ENCODE results near the gene SEMA3G.

Gene SEMA3G

GRCh38 chr3:52453496-52454249 is 8.8 kb upstream of the SEMA3G start, which contains the start of gene TNNC1:
Gene TNNC1 (minus strand): TSS chr3:52454041. CDS start chr3:52454015, 26 bp downstream.
- no peak for DNase-seq

- DNase-seq: no peak
These were observed 7.8 kb upstream of the SEMA3G start for GRCh38 chr3:52452570-52453221.

DNA sequence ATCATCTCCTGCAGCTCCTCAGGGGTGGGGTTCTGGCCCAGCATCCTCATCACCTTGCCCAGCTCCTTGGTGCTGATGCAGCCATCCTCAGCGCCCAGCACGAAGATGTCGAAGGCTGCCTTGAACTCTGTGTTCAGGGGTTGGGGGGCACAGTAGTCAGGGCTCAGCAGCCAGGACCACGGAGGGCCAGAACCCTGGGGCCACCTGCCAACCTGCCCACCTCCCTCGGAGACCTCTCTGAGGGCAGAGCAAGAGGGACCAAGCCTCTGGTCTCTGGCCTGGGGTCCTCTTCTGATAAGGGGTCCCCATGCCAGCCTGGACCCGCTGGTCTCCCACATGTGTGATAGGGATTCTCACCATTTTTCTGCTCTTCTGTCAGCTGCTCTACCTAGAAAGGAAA is 7.2 kb upstream of the SEMA3G start:
- DNase-seq: no peak

GRCh38 chr3:52451237-52452083 is 6.6 kb upstream of the SEMA3G start:
- no peak for DNase-seq

DNA sequence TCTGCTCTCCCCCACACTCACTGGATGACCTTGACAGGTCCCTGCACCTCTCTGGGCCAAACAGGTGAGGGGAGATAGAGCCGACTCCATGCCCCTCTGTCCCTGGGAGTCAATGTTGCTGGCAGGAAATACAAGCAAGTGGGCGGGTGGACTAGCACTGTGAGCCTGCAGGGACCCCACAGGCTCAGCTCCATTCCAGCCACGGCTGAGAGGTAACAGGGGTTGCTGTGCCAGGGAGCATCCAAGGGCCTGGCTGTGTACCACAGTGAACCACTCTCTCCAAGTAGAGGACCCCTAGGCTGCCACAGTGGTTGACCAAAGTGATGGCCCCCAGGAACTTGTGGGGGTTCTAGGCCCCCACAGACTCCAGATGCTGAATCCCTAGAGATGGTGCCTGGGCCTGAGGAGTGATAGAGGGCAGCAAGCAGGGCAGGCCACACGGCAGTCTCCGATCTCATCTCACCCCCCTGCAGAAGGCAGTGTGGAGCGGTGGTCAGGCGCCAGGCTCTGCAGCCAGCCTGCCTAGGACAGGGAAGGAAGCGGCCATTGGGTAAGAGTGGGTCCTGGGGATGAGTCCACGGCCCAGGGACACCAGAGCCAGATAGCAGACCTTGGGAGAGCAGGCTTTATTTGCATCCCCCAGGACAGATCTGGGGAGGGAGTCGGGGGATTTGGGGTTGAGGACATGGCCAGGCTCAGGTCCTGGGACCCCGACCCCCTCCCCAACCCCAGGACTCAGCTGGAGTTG is 5.8 kb upstream of the SEMA3G start:
- DNase-seq: no peak

DNA sequence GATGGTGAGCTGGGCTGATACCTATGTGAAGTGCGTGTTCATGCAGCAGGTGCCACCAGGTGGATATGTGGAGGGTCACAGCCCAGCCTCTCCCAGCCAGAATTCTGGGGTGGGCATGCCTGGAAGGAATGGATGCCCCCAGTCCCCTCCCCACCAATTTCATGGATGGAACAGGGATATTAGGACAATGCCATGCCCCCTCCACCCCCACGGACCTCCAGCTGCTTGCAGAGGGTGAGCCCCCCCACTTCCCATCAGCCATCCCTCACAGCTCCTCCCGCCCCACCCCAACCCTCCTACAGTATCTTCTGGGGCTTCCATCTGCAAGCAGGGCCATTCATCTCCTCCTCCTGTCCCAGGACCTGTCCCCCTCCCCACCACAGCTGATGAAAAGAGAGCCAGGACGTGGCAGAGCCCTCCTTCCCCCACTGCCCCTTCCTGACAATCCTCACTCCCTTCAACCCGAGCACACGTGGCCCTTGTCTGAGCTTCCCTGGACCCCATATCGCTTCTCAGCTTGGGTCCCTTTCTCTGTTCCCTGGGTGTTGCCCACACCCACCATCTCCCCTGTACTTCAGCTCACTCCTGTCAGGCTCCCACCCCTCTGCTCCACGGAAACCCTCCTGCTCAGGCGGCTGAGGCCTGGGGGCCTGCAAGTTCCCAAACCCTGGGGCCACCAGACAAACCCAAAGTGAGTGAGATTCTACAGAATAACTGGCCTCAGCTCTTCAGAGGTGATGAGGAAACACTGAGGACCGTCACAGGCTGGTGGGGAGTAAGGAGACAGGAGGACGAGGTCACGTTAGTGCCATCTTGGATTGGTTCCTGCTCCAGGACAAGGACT is 2.8 kb upstream of the SEMA3G start:
- DNase-seq: no peak

GRCh38 chr3:52446631-52447511 is 2.0 kb upstream of the SEMA3G start:
- peak; percentile 64 for DNase-seq

DNA sequence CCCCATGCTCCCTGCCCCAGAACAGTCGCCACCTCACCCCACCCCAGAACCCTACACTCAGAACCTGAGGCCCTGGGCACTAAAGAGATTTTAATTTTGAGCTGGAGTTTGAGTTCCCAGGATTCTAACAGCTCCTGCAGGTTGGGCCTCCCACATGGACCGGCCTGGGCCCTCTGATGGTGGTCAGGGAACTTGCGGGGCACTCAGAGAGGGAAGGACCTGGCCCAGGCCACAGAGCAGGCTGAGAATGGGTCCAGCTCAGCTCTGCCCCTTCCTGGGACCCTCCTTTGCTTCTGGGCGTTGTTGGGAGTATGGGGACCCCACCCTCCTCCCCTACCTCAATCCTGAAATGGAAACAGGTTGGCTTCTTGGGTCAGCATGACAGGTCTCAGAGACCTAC is 1.1 kb upstream of the SEMA3G start:
- no peak for DNase-seq

DNA sequence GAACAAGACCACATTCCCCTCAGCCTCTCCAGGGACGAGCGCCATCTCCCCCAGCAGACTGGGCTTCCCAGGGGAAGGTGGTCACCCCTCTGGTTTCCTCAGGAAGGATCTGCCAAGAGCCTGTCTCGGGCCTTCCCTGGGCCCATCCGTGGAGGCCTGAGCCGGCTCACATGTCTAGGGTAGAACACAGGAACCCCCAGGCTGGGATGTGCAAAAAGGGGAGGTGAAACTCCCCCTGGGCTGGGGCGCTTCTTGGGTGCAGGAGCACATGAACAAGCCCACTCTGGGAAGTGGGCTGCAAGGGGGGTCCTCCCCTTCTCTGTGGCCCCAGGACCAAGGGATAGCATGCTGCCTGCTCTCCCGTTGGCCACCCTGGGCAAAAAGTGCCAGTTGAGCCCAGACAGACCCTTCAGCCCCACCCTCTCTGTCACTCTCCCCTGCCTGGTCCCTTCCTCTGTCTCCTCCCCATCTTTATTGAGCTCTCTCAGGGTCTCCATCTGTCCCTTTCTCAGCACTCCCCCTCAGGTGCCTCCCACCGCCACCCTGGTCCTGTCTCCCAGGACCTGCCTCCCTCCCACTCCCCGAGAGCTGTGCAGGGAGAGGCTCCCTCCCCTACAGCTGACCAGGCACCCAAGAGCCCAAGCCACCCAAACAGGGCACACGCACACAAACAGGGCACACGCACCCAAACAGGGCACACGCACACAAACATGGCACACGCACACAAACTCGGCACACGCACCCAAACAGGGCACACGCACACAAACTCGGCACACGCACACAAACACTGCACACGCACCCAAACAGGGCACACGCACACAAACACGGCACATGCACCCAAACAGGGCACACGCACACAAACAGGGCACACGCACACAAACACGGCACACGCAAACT is 864 bp downstream of the SEMA3G start:
- no peak for DNase-seq

- no peak for DNase-seq
These were observed 1.7 kb downstream of the SEMA3G start for GRCh38 chr3:52443268-52443610.

GRCh38 chr3:52442409-52443267 is 2.3 kb downstream of the SEMA3G start:
- no peak for DNase-seq

GRCh38 chr3:52441772-52442332 is 3.1 kb downstream of the SEMA3G start:
- no peak for DNase-seq

GRCh38 chr3:52441091-52441771 is 3.7 kb downstream of the SEMA3G start:
- no peak for DNase-seq

DNA sequence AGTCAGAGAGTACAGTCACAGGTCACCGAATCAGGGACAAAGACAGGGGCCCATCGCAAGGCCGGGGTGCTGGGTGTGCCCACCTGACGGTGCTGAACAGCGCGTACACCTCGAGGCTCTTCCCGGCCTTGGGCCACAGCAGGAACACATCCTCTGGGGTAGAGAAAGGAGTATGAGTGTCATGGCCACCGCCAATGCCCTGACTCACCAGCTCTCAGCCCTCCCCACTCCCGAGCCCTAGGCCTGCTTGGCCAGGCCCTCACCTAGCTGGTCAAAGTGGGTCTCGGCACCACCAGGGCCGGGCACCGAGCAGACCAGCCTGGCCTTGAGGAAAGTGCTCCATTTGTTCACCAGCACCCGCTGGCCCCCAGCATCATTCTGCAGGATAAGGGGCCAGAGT is 4.2 kb downstream of the SEMA3G start:
- DNase-seq: no peak

- no peak for DNase-seq
These were observed 4.7 kb downstream of the SEMA3G start for GRCh38 chr3:52440249-52440551.

DNA sequence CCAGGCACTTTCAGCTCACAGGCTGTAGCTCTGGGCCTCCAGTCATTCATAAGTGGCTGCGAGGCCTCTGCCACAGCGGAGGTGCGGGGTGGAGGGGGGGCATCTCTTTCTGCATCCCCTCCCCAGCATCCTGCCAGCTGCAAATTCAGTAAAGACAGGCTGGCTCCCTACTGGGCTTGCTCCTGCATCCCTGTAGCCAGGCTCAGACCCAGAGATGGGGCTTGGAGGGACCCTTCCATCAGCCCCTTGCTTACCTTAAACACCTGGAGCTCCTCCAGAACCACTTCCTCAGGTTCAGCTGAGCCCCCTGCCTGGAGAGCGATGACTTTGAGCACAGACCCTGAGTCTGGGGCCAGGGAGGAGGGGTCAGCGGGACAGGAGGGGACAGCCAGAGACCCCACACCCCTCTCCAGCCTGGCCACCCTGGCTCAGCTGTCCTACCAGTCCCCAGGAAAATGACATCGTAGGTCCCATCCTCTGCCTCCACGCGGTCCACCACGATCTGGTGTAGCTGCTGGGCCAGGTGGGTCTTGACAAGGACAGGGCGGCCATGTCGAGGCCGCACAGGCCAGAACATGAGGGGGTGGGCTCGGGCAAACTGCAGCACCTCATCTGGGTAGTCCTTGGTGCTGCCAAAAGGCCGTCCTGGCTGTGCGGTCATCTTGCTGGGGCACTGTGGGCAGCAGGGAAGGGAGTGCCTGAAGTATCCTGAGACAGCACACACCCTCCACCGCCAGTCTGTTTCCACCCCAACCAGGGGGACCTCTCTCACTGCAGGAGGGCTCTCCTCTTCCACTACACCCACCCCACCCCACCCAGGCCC is 5.3 kb downstream of the SEMA3G start:
- no peak for DNase-seq

All from stimulated activated CD4-positive, alpha-beta T cell treated with anti-CD3 and anti-CD28 coated beads, Interleukin-12 subunit alpha, Interleukin-12 subunit beta, amount 100 ng/mL, for 4 hours (primary cell).